Left renal pelvis (tissue), 4 donors: ENCODE results near the gene FAHD1. TPM values are rescaled to one million over a fixed set of nuclear protein-coding genes. Genes with fewer than 3 reads are reported as not detected.
"Not testable (repeated sequence)": the region's sequence is repeated elsewhere in the genome, so short reads cannot be mapped to it uniquely, and the experiment has no call there.

ENCODE experiments used
- DNase-seq, 4 donors: peaks; one replicate each; pipeline ENCODE4 v3.0.0-alpha.2; 2013; ENCODE audit warnings: low read depth in 4 of 4, low spot score in 3 of 4
- polyA plus RNA-seq, 4 donors: library from polyadenylated mRNA; unstranded; fragments of 120-200 nt; gene quantifications; one replicate each; pipeline ENCODE4 v1.2.1, GENCODE V29; 2013; ENCODE audit not compliant: insufficient read length in 4 of 4

FAHD1 gene
- polyA plus RNA-seq, 4 donors: 22.5 to 46.7 (median 34.7) TPM

- DNase-seq: no peak
These were observed 38.3 kb upstream of the FAHD1 start for GRCh38 chr16:1788708-1789100.

DNA sequence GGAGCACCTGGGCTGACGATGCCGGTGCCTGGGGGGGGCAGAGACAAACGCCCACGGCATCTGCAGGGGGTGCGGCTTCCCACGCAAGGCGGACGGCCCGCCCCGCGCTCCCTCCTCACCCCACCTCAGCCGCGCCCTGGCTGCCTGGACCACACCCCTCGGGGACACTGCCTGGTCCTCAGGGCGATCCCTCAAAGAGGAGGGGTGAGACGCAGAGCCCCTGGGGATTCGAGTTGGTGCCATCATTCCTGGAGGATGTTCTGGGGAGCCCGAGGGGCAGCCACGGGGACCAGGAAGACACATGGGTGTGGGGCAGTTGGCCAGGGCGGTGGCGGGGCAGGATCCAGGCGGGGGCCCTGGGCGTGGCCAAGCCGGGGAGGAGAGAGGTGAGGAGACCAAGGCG is 37.4 kb upstream of the FAHD1 start:
- DNase-seq: no peak

GRCh38 chr16:1790261-1790610 is 36.8 kb upstream of the FAHD1 start:
- DNase-seq: no peak

GRCh38 chr16:1790611-1791255 is 36.3 kb upstream of the FAHD1 start:
- no peak for DNase-seq

DNA sequence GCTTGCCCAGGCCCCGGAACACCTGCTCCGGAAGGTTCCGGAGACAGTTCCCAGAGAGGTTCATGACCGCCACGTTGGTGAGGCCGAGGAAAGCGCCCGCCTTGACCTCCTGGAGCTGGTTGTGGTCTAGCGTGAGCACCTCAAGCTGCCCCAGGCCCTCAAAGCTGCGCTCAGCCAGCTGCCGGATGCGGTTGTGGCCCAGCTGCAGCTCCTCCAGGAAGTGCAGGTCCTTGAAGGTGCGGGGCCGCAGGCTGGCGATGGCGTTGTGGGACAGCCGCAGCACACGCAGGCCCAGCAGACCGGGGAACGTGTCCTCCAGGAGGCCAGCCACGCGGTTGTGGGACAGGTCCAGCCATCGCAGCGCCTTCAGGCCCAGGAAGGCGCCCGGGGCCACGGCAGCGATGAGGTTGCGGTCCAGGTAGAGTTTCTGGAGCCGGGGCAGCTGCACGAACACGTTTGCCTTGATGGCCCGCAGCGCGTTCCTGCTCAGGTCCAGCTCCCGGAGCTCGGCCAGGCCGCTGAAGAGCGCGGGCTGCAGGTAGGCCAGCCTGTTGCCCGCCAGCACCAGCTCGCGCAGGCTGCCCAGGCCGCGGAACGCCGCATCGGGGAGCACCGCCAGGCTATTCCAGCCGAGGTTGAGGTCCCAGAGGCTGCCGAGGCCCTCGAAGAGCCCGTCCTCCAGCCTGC is 35.6 kb upstream of the FAHD1 start:
- no peak for DNase-seq

DNA sequence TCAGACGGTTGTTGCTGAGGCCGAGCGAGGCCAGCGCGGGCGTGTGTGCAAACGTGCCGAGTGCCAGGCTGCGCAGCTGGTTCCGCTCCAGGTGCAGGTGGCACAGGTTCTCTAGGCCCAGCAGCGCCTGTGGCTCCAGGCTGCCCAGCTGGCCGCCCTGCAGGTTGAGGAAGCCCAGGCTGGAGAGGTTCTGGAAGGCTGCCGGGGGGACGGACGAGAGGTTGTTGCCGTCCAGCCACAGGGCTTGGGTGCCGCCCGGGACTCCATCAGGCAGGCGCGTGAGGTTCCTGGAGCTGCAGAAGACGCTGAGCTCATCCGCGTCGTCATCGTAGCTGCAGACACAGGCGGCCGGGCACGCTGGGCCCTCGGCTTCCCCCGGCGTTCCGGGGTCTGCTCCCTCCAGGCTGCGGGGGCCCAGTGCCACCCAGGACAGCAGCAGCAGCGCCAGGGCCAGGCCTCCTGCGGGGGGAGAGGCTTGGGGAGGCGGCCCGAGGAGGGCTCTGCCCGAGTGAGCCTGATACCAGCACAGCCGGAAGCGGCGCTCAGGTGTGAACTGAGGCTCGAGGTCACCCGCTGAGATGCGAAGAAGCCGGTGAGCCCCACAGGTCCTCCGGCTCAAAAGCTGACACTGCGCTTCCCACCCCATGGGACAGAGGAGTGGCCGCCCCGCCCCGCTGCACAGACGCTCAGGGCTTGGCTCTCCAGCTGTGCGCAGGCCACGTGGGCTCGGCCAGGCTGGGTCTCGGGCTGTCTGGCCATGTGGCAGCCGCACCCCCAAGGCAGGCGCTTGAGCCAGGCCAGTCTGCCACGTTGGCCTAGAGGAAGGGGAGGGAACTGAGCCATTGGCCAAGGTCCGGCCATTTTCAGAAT is 34.8 kb upstream of the FAHD1 start:
- DNase-seq: no peak

- no peak for DNase-seq
These were observed 34.0 kb upstream of the FAHD1 start for GRCh38 chr16:1792836-1793577.

- DNase-seq: no peak
These were observed 33.3 kb upstream of the FAHD1 start, which contains the start of gene IGFALS for GRCh38 chr16:1793578-1794220. Gene IGFALS, minus strand, starts transcription at chr16:1793705. Its CDS starts 53 bp downstream, at chr16:1793652.

DNA sequence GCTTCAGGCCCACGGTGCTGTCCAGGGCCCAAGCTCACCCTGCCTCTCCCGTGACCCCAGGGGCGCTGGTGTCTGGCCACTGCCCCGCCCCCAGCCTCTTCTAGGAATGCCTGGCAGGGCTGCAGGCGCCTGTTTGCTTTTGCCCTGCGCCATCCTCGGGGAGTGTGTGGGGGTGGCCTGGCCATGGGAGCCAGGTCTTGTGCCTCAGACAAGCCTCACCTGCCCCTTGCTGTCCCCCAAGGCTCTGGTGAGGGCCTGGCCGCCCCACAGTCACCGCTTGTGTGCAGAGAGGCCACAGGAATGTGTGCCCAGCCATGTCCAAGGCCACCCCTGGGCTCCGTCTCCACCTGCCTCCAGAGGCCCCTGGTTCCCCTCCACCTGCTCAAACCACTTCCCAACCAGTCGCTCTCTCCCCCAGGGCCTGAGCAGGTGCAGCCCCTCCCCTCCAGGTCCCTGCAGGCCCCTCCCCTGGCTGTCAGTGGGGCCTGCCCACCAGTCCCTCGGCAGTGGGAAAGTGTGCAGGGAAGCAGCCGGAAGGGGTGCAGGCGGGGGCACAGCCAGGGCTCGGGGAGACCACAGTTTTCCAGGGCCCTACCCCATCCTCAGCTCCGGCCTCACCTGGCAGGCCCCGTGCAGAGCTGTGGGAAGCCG is 32.7 kb upstream of the FAHD1 start:
- DNase-seq: no peak

- DNase-seq: no peak
These were observed 31.9 kb upstream of the FAHD1 start for GRCh38 chr16:1794908-1795666.

DNA sequence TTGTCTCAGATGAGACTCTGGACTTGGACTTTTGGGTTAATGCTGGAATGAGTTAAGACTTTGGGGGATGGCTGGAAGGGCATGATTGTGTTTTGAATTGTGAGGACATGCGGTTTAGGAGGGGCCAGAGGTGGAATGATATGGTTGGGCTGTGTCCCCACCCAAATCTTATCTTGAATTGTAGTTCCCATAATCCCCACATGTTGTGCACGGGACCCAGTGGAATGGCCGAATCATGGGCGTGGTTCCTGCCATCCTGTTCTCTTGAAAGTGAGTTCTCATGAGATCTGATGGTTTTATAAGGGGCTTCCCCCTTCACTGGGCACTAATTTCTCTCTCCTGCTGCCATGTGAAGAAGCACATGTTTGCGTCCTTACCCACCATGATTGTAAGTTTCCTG is 27.7 kb upstream of the FAHD1 start:
- DNase-seq: not testable (repeated sequence)

DNA sequence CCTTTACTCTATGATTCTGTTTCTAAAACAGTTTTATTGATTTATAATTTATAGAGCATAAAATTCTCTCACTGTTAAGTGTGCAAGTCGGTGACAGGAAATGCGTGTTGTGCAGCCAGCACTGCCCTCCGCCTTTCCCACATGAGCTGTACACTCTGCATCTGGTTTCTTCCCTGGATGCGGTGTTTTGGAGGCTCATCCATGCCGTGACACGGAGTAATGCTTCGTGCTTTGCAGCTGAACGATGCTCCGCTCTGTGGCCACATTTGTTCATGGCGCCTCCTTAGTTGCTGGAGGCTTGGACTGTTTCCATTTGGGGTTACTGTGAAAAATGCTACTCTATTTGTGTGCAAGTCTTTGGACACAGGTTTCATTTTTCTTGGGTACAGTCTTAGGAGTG is 26.3 kb upstream of the FAHD1 start:
- DNase-seq: no peak

DNA sequence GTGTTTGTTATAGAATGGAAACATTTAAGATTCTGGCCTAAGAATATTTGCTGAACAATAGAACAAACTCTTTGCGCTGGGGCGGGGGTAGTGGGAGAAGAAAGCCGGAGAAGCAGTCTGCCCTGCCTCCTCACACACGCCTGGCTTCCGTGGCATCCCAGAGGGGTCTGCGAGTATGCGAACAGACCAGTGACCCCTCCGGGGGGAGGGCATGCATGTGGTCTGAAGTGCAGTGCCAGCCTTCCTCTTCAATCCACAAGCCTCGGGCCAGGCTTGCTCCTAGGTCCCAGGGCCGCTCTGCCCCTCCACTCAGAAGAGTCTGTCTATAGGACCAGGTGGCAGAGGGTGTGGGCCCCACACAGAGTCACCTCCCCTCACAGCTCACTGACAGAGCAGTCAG is 19.4 kb upstream of the FAHD1 start:
- DNase-seq: no peak

- no peak for DNase-seq
These were observed 18.3 kb upstream of the FAHD1 start for GRCh38 chr16:1808691-1809090.

DNA sequence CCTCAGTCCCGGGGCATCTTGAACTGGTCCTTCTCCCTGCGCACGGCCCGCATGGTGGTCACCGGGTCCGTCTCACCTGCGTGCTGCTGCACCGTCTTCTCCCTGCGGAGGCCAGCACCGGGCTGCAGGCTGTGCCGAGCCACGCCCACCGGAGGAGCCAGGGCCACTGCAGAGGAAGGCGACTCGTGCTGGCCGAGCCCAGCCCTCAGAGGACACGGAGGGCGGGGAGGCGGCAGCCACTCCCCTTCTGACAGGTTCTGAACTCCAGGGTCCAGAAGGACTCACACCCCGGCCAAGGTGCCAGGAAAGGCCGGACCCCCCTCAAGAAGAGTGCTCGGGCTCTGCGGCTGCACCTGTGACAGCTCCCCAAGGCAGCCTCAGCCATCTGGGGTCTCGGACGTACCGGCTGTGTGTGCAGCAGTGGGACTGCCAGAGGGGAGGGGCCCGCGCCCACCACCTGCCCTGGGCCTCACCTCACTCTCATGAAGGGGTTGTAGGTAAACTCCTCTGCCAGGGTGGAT is 17.7 kb upstream of the FAHD1 start:
- DNase-seq: no peak

DNA sequence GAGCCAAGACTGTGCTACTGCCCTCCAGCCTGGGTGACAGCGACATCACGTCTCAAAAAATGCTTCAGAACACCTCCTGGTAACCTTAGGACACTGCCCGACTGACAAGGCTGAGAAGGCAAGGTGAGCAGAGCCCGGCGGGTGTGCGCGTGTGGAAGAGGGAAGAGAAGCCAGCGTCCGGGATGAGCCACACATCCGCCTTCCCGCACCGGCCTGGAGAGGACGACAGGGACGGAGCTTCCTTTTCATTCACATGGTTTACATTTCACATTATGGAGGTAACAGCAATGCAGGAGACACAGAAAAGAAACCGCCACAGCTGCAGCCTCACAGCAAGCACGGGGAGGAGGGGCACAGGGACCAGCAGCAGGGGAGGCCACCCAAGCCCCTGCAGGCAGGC is 16.9 kb upstream of the FAHD1 start:
- no peak for DNase-seq

- DNase-seq: no peak
These were observed 16.5 kb upstream of the FAHD1 start for GRCh38 chr16:1810536-1810935.

DNA sequence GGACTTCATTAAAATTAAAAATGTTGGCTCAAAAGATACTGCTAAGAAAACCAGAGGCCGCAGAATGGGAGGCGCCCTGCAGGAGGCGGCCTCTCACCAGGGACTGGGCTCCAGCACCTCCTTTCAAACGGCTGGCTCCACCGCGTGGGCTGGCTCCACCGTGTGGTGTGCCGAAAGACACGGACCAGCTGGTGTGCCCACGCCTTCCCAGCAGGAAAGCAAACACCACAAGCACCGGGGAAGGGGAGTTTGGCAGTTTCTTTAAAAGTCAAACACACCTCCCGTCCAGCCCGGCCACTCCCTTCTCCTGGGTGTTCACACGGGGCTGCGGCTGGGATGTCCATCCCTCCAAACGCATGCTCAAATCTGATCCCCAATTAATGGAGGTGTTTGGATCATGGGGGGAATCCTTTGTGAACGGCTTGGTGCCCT is 14.3 kb upstream of the FAHD1 start:
- no peak for DNase-seq

GRCh38 chr16:1815461-1815860 is 11.5 kb upstream of the FAHD1 start:
- DNase-seq: no peak
